ENCODE measurements around the gene GREB1L.

GREB1L gene

GRCh38 chr18:21484851-21485636, 243.0 kb downstream of the GREB1L start:
- DNase-seq (ENCODE audit: low read depth in 2 of 2): no peak

- no peak for DNase-seq (ENCODE audit: low read depth in 2 of 2)
Measured at GRCh38 chr18:21486905-21487437, 244.9 kb downstream of the GREB1L start.

- DNase-seq (ENCODE audit: low read depth in 2 of 2): no peak
Measured at GRCh38 chr18:21489119-21489750, 247.2 kb downstream of the GREB1L start.

GRCh38 chr18:21489919-21490495, 248.0 kb downstream of the GREB1L start:
- DNase-seq (ENCODE audit: low read depth in 2 of 2): no peak

GRCh38 chr18:21490748-21491147, 248.7 kb downstream of the GREB1L start:
- no peak for DNase-seq (ENCODE audit: low read depth in 2 of 2)

GRCh38 chr18:21496277-21496835, 254.3 kb downstream of the GREB1L start:
- DNase-seq (ENCODE audit: low read depth in 2 of 2): no peak

GRCh38 chr18:21499997-21500396, 258.0 kb downstream of the GREB1L start:
- no peak for DNase-seq (ENCODE audit: low read depth in 2 of 2)

GRCh38 chr18:21502661-21503060, 260.6 kb downstream of the GREB1L start:
- no peak for DNase-seq (ENCODE audit: low read depth in 2 of 2)

- DNase-seq (ENCODE audit: low read depth in 2 of 2): no peak
Measured at GRCh38 chr18:21507913-21508701, 266.1 kb downstream of the GREB1L start.

GRCh38 chr18:21509062-21509461, 267.0 kb downstream of the GREB1L start:
- DNase-seq (ENCODE audit: low read depth in 2 of 2): no peak

- no peak for DNase-seq (ENCODE audit: low read depth in 2 of 2)
Measured at GRCh38 chr18:21513292-21513691, 271.3 kb downstream of the GREB1L start.

- no peak for DNase-seq (ENCODE audit: low read depth in 2 of 2)
Measured at GRCh38 chr18:21513741-21514140, 271.7 kb downstream of the GREB1L start.

- no peak for DNase-seq (ENCODE audit: low read depth in 2 of 2)
Measured at GRCh38 chr18:21522530-21522929, 280.5 kb downstream of the GREB1L start.

GRCh38 chr18:21525916-21526315, 283.9 kb downstream of the GREB1L start:
- DNase-seq (ENCODE audit: low read depth in 2 of 2): no peak

- DNase-seq (ENCODE audit: low read depth in 2 of 2): no peak
Measured at GRCh38 chr18:21526463-21526862, 284.4 kb downstream of the GREB1L start.

- no peak for DNase-seq (ENCODE audit: low read depth in 2 of 2)
Measured at GRCh38 chr18:21534327-21534726, 292.3 kb downstream of the GREB1L start.

GRCh38 chr18:21538230-21538629, 296.2 kb downstream of the GREB1L start:
- DNase-seq (ENCODE audit: low read depth in 2 of 2): no peak

- DNase-seq (ENCODE audit: low read depth in 2 of 2): no peak
Measured at GRCh38 chr18:21546423-21546822, 304.4 kb downstream of the GREB1L start.

- DNase-seq (ENCODE audit: low read depth in 2 of 2): no peak
Measured at GRCh38 chr18:21548647-21549046, 306.6 kb downstream of the GREB1L start.

GRCh38 chr18:21550510-21550970, 308.5 kb downstream of the GREB1L start:
- no peak for DNase-seq (ENCODE audit: low read depth in 2 of 2)

- DNase-seq (ENCODE audit: low read depth in 2 of 2): no peak
Measured at GRCh38 chr18:21557607-21558253, 315.7 kb downstream of the GREB1L start.
